A549 treated with DMSO at 1 μM for 4 hours (cell line): Measurements from ENCODE around the gene ORC6. TPM values are rescaled to one million over a fixed set of nuclear protein-coding genes. Genes with fewer than 3 reads are reported as not detected.

ENCODE experiments used
- total RNA-seq: library from RNA; stranded (reverse); fragments of 200-300 nt; extraction: Qiagen RNA extraction; gene quantifications from 5 replicates; pipeline ENCODE4 v1.2.3, GENCODE V29; 2022; ENCODE audit warnings: low read depth

The ORC6 gene, protein sequence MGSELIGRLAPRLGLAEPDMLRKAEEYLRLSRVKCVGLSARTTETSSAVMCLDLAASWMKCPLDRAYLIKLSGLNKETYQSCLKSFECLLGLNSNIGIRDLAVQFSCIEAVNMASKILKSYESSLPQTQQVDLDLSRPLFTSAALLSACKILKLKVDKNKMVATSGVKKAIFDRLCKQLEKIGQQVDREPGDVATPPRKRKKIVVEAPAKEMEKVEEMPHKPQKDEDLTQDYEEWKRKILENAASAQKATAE
- total RNA-seq = 44.0 to 53.7 TPM (median 51.2 TPM) in 5 replicates

DNA sequence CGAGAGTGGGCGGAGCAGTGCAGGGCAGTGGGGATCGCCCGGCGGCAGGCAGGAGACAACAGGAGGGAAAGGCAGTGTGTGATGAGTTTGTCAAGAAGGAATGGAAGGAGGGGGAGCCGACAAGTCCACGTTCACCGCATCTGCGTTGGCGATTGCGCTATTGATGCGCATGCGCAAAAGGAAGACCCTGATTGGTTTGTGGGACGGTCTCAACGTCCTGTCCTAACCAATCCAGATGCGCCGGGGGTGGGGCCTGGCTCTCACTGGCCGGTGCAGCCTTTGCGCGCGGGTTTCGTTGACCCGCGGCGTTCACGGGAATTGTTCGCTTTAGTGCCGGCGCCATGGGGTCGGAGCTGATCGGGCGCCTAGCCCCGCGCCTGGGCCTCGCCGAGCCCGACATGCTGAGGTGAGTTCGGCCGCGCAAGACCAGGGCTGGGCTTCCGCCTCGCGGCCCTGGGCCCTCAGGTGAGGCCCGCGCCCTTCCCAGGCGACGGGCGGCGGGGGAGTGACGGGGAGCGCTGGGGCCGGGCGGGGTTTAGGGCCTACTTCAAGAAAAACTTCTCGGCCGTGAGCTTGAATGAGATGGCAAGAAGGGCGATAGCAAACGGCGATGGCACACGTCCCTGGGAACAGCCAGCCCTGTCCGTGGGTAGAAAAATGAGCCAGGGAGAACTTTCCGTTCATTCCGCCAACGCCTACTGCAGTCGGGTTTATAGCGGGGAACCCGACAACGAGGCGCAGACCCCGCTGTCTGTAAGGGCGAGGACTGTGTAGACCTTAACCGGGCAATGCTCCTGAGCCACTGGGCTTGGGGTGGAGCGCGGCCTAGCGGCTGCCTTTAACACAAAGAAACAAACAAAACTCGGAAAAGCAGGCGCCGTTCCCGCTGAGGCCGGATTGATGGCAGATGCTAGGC is at the start of gene ORC6:
ORC6 (plus strand) TSS at position 295 of the 916 bp plus-strand sequence; CDS start at position 342, 47 bp downstream.

DNA sequence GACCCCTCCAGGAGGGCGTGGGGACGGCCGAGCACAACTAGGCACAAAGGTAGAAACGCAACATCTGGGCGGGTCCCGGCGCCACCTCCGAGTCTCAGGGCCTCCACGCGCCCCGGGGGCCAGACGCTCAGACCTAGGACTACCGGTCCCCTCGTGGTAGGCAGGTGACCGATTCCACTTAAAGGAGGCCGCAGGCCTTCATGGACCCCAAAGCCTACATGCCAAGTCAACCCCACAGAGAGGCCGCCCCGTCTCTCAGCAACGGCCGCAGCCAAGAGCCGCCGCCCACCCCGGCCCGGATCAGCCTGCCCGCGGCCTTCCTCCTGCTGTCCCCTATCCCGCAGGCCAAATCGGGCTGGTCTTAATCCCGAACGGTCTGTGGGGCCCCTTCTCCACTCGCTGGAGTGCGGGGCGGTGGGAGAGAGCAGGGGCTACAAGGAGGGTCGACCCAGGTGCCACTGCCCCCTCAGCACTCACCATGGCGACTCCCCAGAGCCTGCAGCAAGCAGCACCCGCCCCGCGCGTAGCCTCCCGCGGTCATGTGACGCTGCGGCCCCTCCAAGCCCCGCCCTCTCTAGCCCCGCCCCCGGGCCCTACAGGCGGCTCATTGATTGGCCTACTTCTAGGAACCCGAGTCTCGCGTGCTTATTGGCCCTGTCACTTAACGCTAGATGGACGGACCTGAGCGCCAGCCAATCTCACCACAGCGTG is 650 bp upstream of the ORC6 start, which contains the start of gene VPS35:
VPS35 (minus strand) TSS at position 525 of the 711 bp plus-strand sequence; CDS start at position 480, 45 bp downstream.

Other genes starting within 250 kb of the ORC6 start
- gene SHCBP1, start 68.3 kb upstream of the ORC6 start, total RNA-seq = 33.9 to 41.3 TPM (median 40.4 TPM) in 5 replicates
- gene VPS35, start 481 bp upstream of the ORC6 start, total RNA-seq = 70.8 to 95.6 TPM (median 87.0 TPM) in 5 replicates
- gene MYLK3, start 58.7 kb downstream of the ORC6 start, total RNA-seq = 0.01 to 0.19 TPM (median 0.08 TPM) in 5 replicates
- 6.2 to 9.4 TPM (median 6.9 TPM) in 5 replicates for gene C16orf87, start 141.5 kb downstream of the ORC6 start, total RNA-seq
- gene GPT2, start 194.7 kb downstream of the ORC6 start, total RNA-seq = 8.4 to 14.5 TPM (median 12.9 TPM) in 5 replicates